Measurements from ENCODE around the gene KCNH8. TPM values are rescaled to one million over a fixed set of nuclear protein-coding genes. Genes with fewer than 3 reads are reported as not detected.

The KCNH8 gene
- total RNA-seq, 2 experiments from 2014 or later = not detected

GRCh38 chr3:19274576-19274975 is 126.3 kb downstream of the KCNH8 start:
- Mint-ChIP-seq H3K9me3 (no peaks in the 10 kb centered on the region), H3K36me3 (ENCODE audit: low read depth) (no peaks in the 10 kb centered on the region), H3K27me3 (no peaks in the 10 kb centered on the region), H3K27ac (no peak overlapping the region), H3K4me3 (no peak overlapping the region), H3K4me1 (ENCODE audit: low read depth) (no peaks in the 10 kb centered on the region)
- DNase-seq (no peak), ATAC-seq (ENCODE audit: poor library complexity) (no peak)
- Histone ChIP-seq H3K36me3 (ENCODE audit: insufficient read depth, low read length) (no peaks in the 10 kb centered on the region), H3K4me1 (ENCODE audit: insufficient read depth, low read length) (no peaks in the 10 kb centered on the region), H3K27ac (ENCODE audit: low read depth in 1 of 2, low read length in 2 of 2) (no peak overlapping the region), H3K9me3 (ENCODE audit: control insufficient read depth in 1 of 2, insufficient read depth in 1 of 2, low read length in 2 of 2) (no peaks in the 10 kb centered on the region), H3K27me3 (ENCODE audit: control insufficient read depth in 1 of 2, insufficient read depth in 2 of 2, low read length in 2 of 2) (no peaks in the 10 kb centered on the region), H3K4me3 (ENCODE audit: low read length) (no peak overlapping the region)
- no peak for TF ChIP-seq CTCF (IDR thresholded peaks at IDR 0.05)
- POLR2A ChIA-PET = no interaction called here
- CTCF ChIA-PET = no interaction called here
- intact Hi-C loops (cut with DNase I, micrococcal nuclease) = no loop called here

- H3K27me3 ChIP-seq (ENCODE audit: control insufficient read depth in 1 of 2, insufficient read depth in 2 of 2, low read length in 2 of 2) = no peaks in the 10 kb centered on the region
- no peak for TF ChIP-seq CTCF (IDR thresholded peaks at IDR 0.05)
- H3K27ac Mint-ChIP-seq = no peak overlapping the region
- DNase-seq = no peak
- H3K27ac ChIP-seq (ENCODE audit: low read depth in 1 of 2, low read length in 2 of 2) = no peak overlapping the region
- no peaks in the 10 kb centered on the region for H3K4me1 ChIP-seq (ENCODE audit: insufficient read depth, low read length)
- no peaks in the 10 kb centered on the region for H3K4me1 Mint-ChIP-seq (ENCODE audit: low read depth)
- CTCF ChIA-PET = no interaction called here
- peaks cover 2% of the 10 kb centered on the region for H3K9me3 Mint-ChIP-seq
- no peak overlapping the region for H3K4me3 Mint-ChIP-seq
- no peaks in the 10 kb centered on the region for H3K36me3 Mint-ChIP-seq (ENCODE audit: low read depth)
- H3K4me3 ChIP-seq (ENCODE audit: low read length) = no peak overlapping the region
- POLR2A ChIA-PET = no interaction called here
- intact Hi-C loops (cut with DNase I, micrococcal nuclease) = no loop called here
- H3K9me3 ChIP-seq (ENCODE audit: control insufficient read depth in 1 of 2, insufficient read depth in 1 of 2, low read length in 2 of 2) = no peaks in the 10 kb centered on the region
- ATAC-seq (ENCODE audit: poor library complexity) = no peak
- no peaks in the 10 kb centered on the region for H3K27me3 Mint-ChIP-seq
- H3K36me3 ChIP-seq (ENCODE audit: insufficient read depth, low read length) = no peaks in the 10 kb centered on the region
Observed at GRCh38 chr3:19284974-19285373, 136.7 kb downstream of the KCNH8 start.

- Histone ChIP-seq H3K27me3 (ENCODE audit: control insufficient read depth in 1 of 2, insufficient read depth in 2 of 2, low read length in 2 of 2) (no peaks in the 10 kb centered on the region), H3K4me1 (ENCODE audit: insufficient read depth, low read length) (no peaks in the 10 kb centered on the region), H3K36me3 (ENCODE audit: insufficient read depth, low read length) (no peaks in the 10 kb centered on the region), H3K4me3 (ENCODE audit: low read length) (no peak overlapping the region), H3K27ac (ENCODE audit: low read depth in 1 of 2, low read length in 2 of 2) (no peak overlapping the region), H3K9me3 (ENCODE audit: control insufficient read depth in 1 of 2, insufficient read depth in 1 of 2, low read length in 2 of 2) (no peaks in the 10 kb centered on the region)
- Mint-ChIP-seq H3K4me3 (no peak overlapping the region), H3K4me1 (ENCODE audit: low read depth) (no peaks in the 10 kb centered on the region), H3K9me3 (peaks cover 2% of the 10 kb centered on the region), H3K27me3 (no peaks in the 10 kb centered on the region), H3K36me3 (ENCODE audit: low read depth) (no peaks in the 10 kb centered on the region), H3K27ac (no peak overlapping the region)
- no peak for TF ChIP-seq CTCF (IDR thresholded peaks at IDR 0.05)
- intact Hi-C loops (cut with DNase I, micrococcal nuclease) = no loop called here
- ChIA-PET CTCF (no interaction called here), POLR2A (no interaction called here)
- DNase-seq (no peak), ATAC-seq (ENCODE audit: poor library complexity) (no peak)
Observed at GRCh38 chr3:19293295-19293694, 145.0 kb downstream of the KCNH8 start.
